Measurements from ENCODE around the gene TFR2. TPM values are rescaled to one million over a fixed set of nuclear protein-coding genes. Genes with fewer than 3 reads are reported as not detected.

Gene TFR2
- total RNA-seq, 2 donors from 2014 or later = 0.19 TPM; not detected in 1

- TF ChIP-seq, protein P1, sequence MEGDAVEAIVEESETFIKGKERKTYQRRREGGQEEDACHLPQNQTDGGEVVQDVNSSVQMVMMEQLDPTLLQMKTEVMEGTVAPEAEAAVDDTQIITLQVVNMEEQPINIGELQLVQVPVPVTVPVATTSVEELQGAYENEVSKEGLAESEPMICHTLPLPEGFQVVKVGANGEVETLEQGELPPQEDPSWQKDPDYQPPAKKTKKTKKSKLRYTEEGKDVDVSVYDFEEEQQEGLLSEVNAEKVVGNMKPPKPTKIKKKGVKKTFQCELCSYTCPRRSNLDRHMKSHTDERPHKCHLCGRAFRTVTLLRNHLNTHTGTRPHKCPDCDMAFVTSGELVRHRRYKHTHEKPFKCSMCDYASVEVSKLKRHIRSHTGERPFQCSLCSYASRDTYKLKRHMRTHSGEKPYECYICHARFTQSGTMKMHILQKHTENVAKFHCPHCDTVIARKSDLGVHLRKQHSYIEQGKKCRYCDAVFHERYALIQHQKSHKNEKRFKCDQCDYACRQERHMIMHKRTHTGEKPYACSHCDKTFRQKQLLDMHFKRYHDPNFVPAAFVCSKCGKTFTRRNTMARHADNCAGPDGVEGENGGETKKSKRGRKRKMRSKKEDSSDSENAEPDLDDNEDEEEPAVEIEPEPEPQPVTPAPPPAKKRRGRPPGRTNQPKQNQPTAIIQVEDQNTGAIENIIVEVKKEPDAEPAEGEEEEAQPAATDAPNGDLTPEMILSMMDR (IDR thresholded peaks at IDR 0.05) = no peak
- H3K4me3 ChIP-seq = no peak overlapping the region
- no peaks in the 10 kb centered on the region for H3K9me3 ChIP-seq
- H3K27me3 ChIP-seq = no peaks in the 10 kb centered on the region
- DNase-seq (ENCODE audit: low spot score) = no peak
- H3K27ac ChIP-seq = no peak overlapping the region
- peaks cover 0 to 26% of the 10 kb centered on the region in 2 donors for H3K4me1 ChIP-seq
- peaks cover 92% of the 10 kb centered on the region for H3K36me3 ChIP-seq
Measured at GRCh38 chr7:100683659-100684533, 42.5 kb upstream of the TFR2 start.

DNA sequence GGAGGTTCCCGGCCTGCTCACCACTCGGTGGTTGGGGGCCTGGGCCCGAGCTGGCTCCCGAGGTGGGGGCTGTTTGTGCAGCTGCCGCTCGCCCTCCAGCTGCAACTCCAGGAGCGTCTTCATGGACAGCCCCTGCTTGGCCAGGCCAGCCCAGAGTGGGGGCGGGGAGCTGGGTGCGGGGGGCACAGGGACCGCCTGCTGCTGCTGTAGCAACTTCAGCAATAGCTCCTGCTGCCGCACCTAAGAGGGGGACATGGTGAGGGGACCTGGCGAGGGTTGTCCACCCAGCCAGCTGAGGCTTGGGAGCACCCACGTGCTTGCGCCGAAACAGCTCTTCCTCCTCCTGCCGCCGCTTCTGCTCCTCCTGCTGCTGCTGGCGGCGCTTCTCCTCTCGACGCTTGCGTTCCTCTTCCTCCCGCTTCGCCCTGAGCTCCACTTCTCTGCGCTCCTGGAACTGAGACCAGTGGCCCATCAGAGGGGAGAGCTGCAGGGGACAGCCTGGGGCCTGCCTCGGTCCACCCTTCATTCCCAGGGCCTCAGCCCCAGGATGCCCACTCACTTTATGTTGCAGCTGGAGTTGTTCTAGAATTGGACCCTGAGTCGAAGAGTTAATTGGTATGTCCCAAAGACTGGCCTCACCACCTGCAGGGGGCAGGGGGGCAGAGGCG is 41.8 kb upstream of the TFR2 start:
- Histone ChIP-seq H3K36me3 (peaks cover 93% of the 10 kb centered on the region), H3K27ac (no peak overlapping the region), H3K9me3 (no peaks in the 10 kb centered on the region), H3K4me1 (peaks cover 0 to 26% of the 10 kb centered on the region in 2 donors), H3K4me3 (no peak overlapping the region), H3K27me3 (no peaks in the 10 kb centered on the region)
- DNase-seq (ENCODE audit: low spot score) = no peak
- TF ChIP-seq, protein P1 (IDR thresholded peaks at IDR 0.05) = no peak

GRCh38 chr7:100682228-100682741 is 40.9 kb upstream of the TFR2 start:
- Histone ChIP-seq H3K27ac (no peak overlapping the region), H3K9me3 (no peaks in the 10 kb centered on the region), H3K27me3 (no peaks in the 10 kb centered on the region), H3K4me1 (peaks cover 0 to 26% of the 10 kb centered on the region in 2 donors), H3K4me3 (no peak overlapping the region), H3K36me3 (peaks cover 93% of the 10 kb centered on the region)
- TF ChIP-seq, protein P1 (IDR thresholded peaks at IDR 0.05) = no peak
- DNase-seq (ENCODE audit: low spot score) = no peak

DNA sequence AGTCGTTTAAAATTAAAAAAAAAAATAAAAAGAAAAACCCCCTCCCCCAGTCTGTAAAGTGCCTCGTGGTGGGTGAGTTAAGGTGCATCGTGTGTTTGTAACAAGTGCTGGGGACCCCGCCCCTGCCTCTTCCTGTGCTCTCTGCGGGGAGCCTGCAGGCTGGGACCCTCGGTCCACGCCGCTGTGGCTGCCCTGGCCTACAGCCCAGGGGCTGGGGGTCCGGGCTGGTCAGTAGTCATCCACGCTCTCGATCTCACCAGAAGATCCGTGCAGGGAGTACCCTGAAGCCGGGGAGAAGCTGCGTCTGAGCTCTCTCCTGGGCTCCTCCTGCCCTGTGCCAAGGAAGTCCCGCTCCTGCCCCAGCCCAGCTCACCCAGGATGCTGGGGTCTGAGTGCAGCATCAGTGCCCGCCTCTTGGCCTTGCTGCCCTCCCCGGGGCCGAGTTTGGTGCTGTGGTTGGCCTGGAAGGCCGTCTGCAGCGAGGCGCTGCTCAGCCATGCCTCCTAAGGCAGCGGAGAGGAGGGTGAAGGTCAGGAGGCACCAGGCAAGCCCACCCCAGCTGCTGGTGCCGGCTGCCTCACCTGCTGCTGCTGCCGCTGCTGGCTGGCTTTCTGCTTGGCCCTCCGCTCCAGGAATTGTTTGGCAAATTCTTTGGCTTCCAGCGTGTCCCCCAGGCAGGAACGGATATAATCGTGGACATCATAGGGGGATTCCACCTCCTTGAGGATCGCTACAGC is 40.3 kb upstream of the TFR2 start:
- TF ChIP-seq, protein P1 (IDR thresholded peaks at IDR 0.05) = no peak
- Histone ChIP-seq H3K27ac (no peak overlapping the region), H3K27me3 (no peaks in the 10 kb centered on the region), H3K4me3 (no peak overlapping the region), H3K36me3 (peaks cover 93% of the 10 kb centered on the region), H3K4me1 (peaks cover 0 to 29% of the 10 kb centered on the region in 2 donors), H3K9me3 (no peaks in the 10 kb centered on the region)
- DNase-seq (ENCODE audit: low spot score) = no peak

GRCh38 chr7:100680576-100681271 is 39.4 kb upstream of the TFR2 start:
- peaks cover 0 to 37% of the 10 kb centered on the region in 2 donors for H3K4me1 ChIP-seq
- H3K36me3 ChIP-seq = peaks cover 89% of the 10 kb centered on the region
- peak overlapping the region in 1 of 2 donors; percentile 53 for H3K27ac ChIP-seq
- no peak overlapping the region for H3K4me3 ChIP-seq
- TF ChIP-seq, protein P1 (IDR thresholded peaks at IDR 0.05) = no peak
- H3K9me3 ChIP-seq = no peaks in the 10 kb centered on the region
- DNase-seq (ENCODE audit: low spot score) = no peak
- H3K27me3 ChIP-seq = no peaks in the 10 kb centered on the region
